NCI-H1105 (cell line): Measurements from ENCODE around the gene EXTL1.
A peak's percentile ranks its signal among the peaks of the same experiment; 100 is the strongest.

Source experiments
- DNase-seq: peaks from one replicate; lab custom pipeline; 2025; lab: John Stamatoyannopoulos, UW

Gene EXTL1

GRCh38 chr1:26023009-26023408, 1.4 kb downstream of the EXTL1 start:
- DNase-seq: no peak

DNA sequence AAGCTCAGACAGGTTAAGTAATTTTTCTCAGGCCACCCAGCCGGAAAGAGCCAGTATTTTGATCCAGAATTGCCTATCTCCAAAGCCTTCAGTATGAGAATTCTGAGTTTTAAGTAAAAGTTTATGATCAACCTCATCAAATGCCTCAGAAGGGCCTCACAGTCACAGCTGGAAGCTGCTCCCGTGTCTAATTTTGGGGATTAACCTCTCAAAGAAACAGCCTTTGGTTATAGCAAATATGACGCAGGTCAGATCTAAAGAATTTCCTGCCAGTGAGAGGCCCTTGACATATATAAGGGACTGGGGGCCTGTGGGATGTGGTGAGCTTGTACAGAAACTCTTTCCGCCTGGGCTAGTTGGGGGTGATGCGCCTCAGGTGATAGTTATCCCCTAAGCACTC, 2.3 kb downstream of the EXTL1 start:
- no peak for DNase-seq

DNA sequence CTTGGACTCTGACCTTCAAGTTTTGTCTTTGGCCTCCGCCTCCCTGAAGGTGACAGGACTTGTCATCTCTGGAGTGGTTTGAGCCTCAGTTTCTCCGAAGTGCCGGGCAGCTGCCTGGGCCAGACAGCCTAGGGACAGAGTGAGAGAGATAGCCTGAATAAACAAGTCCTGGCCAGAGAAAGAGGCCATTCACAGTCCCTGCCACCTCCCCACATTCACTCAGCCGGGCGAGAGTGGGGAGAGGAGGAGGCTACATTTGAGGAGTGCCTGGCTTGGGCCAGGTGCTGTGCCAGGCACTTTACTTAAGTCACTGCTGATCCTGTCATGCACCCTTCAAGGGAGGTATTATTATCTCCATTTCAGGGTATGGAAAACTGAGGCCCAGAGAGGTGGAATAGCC, 3.5 kb downstream of the EXTL1 start:
- DNase-seq: no peak

- DNase-seq: no peak
These were observed 3.9 kb downstream of the EXTL1 start for GRCh38 chr1:26025517-26025916.

- no peak for DNase-seq
These were observed 6.3 kb downstream of the EXTL1 start for GRCh38 chr1:26027716-26028489.

DNA sequence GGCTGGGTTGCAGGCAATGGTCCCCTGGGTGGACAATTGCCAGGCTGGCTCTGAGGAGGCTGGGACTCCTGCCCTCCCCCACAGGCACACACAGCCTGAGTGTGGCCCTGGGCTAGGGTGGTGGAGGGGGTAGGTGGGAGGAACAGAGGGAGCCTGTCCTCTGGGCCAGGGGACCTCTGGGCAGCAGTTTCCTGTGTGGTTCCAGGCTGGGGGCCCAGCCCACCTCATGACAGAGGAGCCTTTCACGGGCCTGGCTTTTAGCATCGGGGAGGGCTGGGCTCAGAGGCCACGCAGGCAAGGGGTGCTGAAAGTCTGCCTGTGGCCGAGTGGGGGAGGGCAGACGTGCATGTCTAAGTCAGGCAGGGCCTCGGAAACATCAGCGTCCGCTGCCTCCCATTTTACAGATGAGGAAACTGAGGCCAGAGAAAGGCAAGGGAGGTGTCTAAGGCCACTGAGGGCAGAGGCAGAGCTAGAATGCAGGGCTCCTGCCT, 7.0 kb downstream of the EXTL1 start:
- DNase-seq: no peak

GRCh38 chr1:26029054-26029863, 7.7 kb downstream of the EXTL1 start:
- DNase-seq: no peak

DNA sequence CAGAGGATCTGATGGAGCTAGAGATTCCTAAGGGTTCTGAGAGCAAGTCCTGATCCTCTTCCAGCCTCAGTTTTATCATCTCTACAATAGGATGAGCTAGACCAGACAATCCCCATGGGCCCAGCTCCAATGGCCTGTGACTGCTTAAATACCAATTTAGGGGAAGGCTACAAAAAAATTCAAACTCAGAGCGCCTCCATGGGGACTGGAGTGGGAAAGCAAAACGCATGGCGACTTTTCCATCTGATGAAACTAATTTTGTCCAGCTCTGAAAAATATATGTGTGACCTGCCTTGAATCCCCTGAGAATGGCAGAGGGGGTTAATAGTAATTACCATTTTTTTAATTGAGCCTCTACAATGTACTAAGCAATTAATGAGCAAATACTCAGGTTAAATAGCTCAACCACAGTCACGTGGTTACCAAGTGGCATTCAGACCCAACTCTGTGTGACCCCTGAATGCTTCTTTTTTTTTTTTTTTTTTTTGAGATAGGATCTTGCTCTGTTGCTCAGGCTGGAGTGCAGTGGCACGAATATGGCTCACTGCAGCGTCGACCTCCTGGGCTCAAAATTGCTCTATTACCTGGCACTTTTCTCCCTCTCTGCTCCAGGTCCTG, 8.4 kb downstream of the EXTL1 start:
- no peak for DNase-seq

DNA sequence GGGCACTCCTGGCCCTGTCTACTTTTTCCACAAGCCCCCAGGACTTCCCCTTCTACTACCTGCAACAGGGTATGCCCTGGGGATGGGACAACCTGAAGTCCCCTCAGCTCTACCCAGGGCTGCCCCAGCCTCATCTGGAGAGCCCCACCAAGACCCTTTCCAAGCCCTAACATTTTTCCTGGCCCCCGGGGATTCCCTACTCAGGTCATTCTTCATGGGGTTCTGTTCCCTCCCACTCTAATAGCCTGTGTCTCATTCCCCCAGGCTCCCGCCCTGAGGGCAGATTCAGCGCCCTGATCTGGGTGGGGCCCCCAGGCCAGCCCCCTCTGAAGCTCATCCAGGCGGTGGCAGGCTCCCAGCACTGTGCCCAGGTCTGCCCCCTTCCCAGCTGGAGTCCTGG, 9.6 kb downstream of the EXTL1 start:
- no peak for DNase-seq

DNA sequence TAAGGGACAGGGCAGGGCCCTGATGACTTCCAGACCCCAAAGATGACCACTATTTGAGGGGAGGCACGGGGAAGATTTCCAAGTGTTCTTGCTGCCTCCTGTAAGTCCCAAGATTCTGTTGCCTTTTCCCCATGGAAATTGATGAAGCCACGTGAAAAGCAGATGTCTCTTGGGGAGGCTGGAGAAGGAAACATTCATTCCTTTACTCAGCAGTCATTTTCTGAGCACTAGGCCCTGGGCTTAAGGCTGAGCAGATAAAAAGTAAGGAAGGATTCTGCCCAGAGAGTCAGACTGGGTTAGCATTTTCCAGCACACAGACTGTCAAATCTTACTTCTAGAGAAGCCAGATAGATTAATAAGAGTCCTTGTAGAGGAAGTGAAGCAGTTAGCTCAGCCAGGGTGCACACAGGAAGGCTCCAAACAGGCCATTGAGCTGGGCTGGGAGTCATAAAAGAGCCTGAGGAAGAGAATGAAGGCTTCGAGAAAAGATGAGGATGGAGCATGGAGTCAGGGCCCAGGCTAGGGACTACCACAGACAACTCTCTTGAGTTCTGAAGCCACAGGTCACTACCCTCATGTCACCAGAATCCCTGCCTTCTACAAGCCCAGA, 10.1 kb downstream of the EXTL1 start:
- no peak for DNase-seq

- no peak for DNase-seq
These were observed 11.2 kb downstream of the EXTL1 start for GRCh38 chr1:26032656-26033357.

DNA sequence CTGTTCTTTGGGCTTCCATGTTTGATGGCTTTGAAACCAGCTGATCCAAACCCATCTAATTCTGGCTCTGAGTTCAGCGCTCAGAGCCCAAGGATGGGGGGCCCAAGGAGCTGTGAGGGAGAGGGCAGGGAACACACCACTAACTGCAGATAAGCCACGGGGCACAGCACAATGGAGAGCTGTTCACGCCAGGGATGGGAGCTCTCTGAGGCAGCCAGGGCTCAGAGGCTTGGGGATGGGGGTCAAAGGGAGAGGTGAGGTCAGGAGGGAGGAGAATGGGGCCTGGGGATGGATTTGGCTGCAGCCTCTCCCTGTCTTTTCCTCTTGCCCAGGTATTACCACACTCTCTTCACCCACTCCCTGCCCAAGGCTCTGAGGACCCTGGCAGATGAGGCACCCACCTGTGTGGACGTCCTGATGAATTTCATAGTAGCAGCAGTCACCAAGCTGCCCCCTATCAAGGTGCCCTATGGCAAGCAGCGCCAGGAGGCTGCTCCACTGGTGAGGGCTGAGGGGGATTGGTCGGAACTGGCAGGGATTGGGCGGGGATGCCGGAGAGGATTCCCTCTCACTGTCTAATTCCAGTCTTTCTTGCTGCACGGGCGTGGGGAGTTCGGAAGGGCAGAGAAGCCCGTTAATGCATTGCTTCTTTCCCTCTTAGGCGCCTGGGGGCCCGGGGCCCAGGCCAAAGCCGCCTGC, 13.1 kb downstream of the EXTL1 start:
- peak; percentile 18 for DNase-seq

DNA sequence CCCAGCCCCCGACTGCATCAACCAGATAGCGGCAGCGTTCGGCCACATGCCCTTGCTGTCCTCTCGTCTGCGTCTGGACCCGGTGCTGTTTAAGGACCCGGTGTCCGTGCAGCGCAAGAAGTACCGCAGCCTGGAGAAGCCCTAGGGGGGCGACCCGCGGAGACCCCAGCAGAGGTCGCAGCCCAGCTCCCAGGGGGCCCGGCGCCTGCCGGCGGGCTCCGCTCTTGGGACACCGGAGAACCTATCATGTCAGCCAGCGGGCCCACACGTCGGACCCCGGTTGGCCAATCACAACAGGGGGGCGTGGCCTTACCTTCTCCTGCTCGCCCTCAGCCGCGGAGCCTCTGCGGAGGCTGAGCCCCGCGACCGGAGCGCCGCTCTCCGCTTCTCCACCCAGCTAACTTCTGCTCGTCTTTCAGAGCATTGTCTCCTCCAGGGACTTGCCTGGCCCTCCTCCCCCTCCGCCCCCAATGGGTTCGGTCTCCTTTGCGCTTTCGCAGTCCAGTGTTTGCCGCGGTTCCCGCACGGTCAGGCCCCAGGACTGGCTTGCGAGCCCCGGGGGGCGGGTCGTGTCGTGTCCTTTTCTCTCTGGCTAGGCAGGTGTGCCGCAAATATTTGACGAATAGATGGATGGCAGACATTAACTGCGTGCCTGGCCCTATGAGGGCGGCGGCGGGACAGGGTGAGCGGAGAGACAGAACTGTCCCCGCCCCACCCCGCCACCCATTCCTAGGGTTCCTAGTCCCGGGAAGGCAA, 13.8 kb downstream of the EXTL1 start:
- DNase-seq: peak; percentile 95

DNA sequence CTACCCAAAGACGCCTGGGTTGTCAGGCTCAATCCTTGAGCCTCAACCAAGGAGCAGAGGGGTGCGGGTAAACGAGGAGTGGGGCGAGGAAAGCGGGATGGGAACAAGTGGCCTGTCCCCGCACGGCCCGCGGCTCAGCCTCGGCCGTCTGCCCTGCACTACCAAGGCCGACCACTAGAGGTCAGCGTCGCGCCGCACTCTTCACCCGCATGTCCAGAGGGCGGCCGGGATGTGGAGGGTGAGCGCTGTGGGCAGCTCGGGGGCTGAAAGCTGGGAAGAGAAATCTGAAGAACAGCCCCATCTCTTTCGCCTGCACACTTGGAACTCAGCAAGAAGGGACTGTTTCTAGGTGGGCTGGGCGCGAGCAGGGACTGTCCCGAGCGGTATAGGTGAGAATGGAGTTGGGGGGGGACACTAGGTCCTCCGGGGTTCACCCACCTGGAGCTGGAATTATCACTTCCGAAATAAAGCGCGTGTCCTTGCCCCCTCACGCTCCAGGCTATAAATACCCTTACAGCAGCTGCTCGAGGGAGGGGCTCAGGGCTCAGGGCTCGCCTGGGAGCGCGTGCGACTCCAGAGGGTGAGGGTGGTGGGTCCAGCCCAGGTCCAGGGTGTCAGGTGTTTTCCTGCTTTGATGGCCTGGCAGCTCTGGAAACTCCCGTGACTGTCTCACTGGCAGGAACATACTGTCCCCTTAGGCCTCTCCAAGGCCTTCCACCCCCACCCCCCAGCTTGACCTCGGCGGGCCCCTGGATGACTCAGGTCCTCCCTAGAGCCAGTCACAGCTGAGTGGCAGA, 14.6 kb downstream of the EXTL1 start:
- peak; percentile 62 for DNase-seq

DNA sequence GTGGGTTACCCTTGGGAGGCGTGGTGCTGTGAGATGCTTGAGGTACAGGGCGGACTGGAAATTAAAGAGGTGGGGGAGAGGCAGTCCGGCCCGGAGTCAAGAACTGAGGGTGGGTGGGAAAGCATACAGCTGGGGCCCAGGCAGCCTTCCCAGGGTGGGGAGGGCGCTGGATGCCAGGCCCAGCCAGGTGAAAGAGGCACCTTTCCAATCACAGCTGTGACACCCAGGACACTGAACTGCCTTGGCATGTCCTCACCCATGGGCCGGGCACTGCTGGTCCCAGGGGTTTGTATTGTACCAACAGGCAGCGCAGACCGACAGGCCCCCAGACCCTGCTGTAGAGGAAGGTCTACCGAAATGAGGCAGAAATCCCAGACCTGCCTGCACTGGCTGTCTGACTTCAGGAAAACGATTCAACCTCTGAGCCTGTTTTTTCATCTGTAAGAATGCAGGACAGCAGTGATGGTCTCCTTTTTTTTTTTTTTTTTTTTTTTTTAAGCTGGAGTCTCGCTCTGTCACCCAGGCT, 15.2 kb downstream of the EXTL1 start:
- DNase-seq: no peak

DNA sequence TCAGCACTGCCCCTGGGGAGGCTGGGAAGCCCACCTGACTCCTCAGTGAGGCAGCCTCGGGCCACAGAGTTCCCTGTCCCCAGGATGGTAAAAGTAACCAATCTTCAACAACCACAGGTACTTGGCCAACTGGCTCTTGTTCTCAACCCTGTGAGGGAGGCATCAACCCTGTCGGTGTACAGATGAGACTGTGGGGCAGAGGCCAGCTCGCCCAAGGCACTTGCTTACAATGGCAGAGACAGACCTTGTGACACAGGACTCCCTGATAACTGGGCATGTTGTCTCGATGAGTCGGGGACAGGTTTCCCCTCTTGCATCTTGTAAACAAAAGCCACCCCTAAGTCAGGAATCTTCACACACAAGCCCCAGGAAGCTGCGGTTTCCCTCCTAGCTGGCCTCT, 16.3 kb downstream of the EXTL1 start:
- DNase-seq: no peak

DNA sequence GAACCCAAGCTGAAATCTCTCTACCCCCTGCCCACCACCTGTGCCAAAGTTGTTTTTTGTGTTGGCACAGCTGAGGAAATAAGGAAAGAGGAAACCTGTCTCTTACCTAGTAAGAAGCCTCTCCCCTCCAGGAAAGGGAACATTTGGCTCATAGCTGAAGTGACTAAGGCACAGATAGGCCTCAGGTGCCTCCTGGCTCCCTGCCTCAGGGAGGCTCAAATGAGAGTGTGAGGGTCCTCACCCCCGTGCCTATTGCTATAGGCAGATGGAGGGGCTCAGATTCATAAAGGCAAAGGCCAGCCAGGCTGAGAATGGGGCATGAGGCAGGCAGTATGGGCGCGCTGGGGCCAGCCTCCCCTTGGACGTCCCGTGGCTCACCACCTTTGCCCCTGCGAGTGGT, 16.9 kb downstream of the EXTL1 start:
- no peak for DNase-seq

DNA sequence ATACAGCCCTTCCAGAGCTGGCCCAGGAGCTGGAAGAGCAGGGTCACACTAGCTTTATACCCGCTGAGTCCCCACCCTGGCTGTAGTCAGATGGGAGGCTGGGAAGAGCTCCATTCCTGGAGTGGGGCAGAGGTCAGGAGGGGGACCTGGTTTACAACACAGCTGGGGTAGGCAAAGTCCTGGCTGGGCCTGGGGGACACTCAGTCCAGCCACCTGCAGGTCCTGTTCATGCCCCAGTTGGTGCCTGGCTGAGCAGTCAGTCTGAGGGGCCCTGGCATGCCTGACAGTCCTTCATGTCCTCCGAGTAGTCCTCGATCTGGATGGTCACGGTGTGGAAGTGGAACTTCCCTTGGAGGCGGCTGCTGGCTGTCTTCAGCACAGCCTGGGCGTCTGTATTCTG, 17.3 kb downstream of the EXTL1 start:
- no peak for DNase-seq

DNA sequence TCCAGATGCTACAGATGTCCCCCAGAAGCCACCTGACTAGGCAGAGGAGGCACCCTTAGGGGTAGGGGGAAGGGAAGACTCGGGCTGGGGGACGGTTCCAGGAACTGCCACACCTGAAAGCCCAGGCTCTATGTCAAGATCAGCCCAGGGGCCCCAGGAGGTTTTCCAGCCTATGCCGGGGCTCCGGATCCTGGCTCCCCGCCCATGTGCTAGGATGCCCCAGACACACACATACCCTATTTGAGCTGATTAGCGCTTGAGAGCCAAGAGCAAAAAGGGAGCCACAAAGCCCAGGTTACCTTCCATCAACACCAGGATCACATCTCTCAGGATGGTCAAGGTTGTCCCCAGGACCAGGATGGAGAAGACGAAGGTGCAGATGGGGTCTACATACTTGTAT, 19.8 kb downstream of the EXTL1 start:
- DNase-seq: no peak
